Activated CD4-positive, alpha-beta memory T cell treated with anti-CD3 and anti-CD28 coated beads for 36 hours (primary cell): ENCODE results near the gene MRPL21. TPM values are rescaled to one million over a fixed set of nuclear protein-coding genes. Genes with fewer than 3 reads are reported as not detected.

Experiments
- CTCF ChIA-PET: fragments of 350-600 bp; sonication (Branson Sonifier 250); formaldehyde crosslinking; loops from one replicate; lab custom pipeline; 2021; ENCODE audit warnings: antibody characterized with exemption, inconsistent platforms; lab: Charles Lee
- POLR2A ChIA-PET: fragments of 350-600 bp; sonication (Branson Sonifier 250); formaldehyde crosslinking; loops from one replicate; lab custom pipeline; 2021; ENCODE audit warnings: antibody characterized with exemption; lab: Charles Lee
- DNase-seq: peaks from one replicate; pipeline ENCODE4 v3.0.0-alpha.2; 2020
- H3K27ac Mint-ChIP-seq: one replicate; pipeline ENCODE4 v1.8.0; 2021; ENCODE audit warnings: mixed read lengths
- H3K27me3 Mint-ChIP-seq: one replicate; pipeline ENCODE4 v1.8.0; 2021; ENCODE audit warnings: mixed read lengths
- H3K36me3 Mint-ChIP-seq: one replicate; pipeline ENCODE4 v1.8.0; 2021; ENCODE audit warnings: mixed read lengths
- H3K4me1 Mint-ChIP-seq: one replicate; pipeline ENCODE4 v1.8.0; 2021; ENCODE audit warnings: low read depth, mixed read lengths
- H3K4me3 Mint-ChIP-seq: one replicate; pipeline ENCODE4 v1.8.0; 2021; ENCODE audit warnings: mild to moderate bottlenecking, mixed read lengths
- H3K9me3 Mint-ChIP-seq: one replicate; pipeline ENCODE4 v1.8.0; 2021; ENCODE audit warnings: mixed read lengths
- intact Hi-C: fragments of 100-400 bp; cut with micrococcal nuclease; formaldehyde crosslinking; loops from one replicate; pipeline ENCODE4 v1.15.1; 2023
- total RNA-seq, 2 experiments: library from RNA; stranded (reverse); gene quantifications; one replicate each; pipeline ENCODE4 v1.2.3, GENCODE V29; 2021

MRPL21 gene
- total RNA-seq, result 10 to 100 TPM; 80.7 to 86.0 TPM

- peaks cover 20% of the 10 kb centered on the region for H3K36me3 Mint-ChIP-seq
- peak within 1 kb of the TSS; percentile 91 for H3K4me3 Mint-ChIP-seq
- POLR2A ChIA-PET, result interaction anchor here (0.5 kb wide), 1 partner anchor 60 kb away, joined by 3 read pairs; no protein-coding TSS in a partner anchor
- H3K27ac Mint-ChIP-seq, result peak within 1 kb of the TSS; percentile 74
- H3K9me3 Mint-ChIP-seq, result no peaks in the 10 kb centered on the region
- CTCF ChIA-PET, result interaction anchor here (0.6 to 0.9 kb wide), 2 partner anchors 184 to 1833 kb away, joined by 3 read pairs; no protein-coding TSS in a partner anchor
- peaks cover 37% of the 10 kb centered on the region for H3K4me1 Mint-ChIP-seq
- no peaks in the 10 kb centered on the region for H3K27me3 Mint-ChIP-seq
- intact Hi-C loops, result loop anchor here (2.0 kb wide), 1 partner anchor 145 kb away; the partner anchor contains the start of gene TPCN2
- peak; percentile 91 for DNase-seq
Observed at GRCh38 chr11:68903288-68904247, at the start of gene MRPL21, which contains the start of gene IGHMBP2. MRPL21 (minus strand) TSS chr11:68903832; CDS start chr11:68903810, 22 bp downstream. IGHMBP2 (plus strand) TSS chr11:68903891; CDS start chr11:68903953, 62 bp downstream.

GRCh38 chr11:68950762-68951161 lies 47.1 kb upstream of the MRPL21 start:
- CTCF ChIA-PET, result interaction anchor here (0.6 kb wide), 1 partner anchor 353 kb away, joined by 3 read pairs; no protein-coding TSS in a partner anchor
- H3K9me3 Mint-ChIP-seq, result no peaks in the 10 kb centered on the region
- no peaks in the 10 kb centered on the region for H3K4me1 Mint-ChIP-seq
- intact Hi-C loops, result no loop called here
- POLR2A ChIA-PET, result no interaction called here
- H3K4me3 Mint-ChIP-seq, result no peak overlapping the region
- H3K27ac Mint-ChIP-seq, result no peak overlapping the region
- no peaks in the 10 kb centered on the region for H3K27me3 Mint-ChIP-seq
- DNase-seq, result no peak
- H3K36me3 Mint-ChIP-seq, result no peaks in the 10 kb centered on the region

GRCh38 chr11:68950270-68950669 lies 46.6 kb upstream of the MRPL21 start:
- Mint-ChIP-seq H3K9me3 (no peaks in the 10 kb centered on the region), H3K36me3 (no peaks in the 10 kb centered on the region), H3K4me1 (no peaks in the 10 kb centered on the region), H3K4me3 (no peak overlapping the region), H3K27ac (no peak overlapping the region), H3K27me3 (no peaks in the 10 kb centered on the region)
- DNase-seq, result no peak
- intact Hi-C loops, result no loop called here
- ChIA-PET CTCF (interaction anchor here (0.6 kb wide), 1 partner anchor 354 kb away, joined by 3 read pairs; no protein-coding TSS in a partner anchor), POLR2A (no interaction called here)

- DNase-seq, result no peak
- ChIA-PET CTCF (no interaction called here), POLR2A (interaction anchor here (1.2 kb wide), 1 partner anchor 8 kb away, joined by 3 read pairs; no protein-coding TSS in a partner anchor)
- no peaks in the 10 kb centered on the region for H3K36me3 Mint-ChIP-seq
- H3K27me3 Mint-ChIP-seq, result no peaks in the 10 kb centered on the region
- no peaks in the 10 kb centered on the region for H3K4me1 Mint-ChIP-seq
- no peak overlapping the region for H3K4me3 Mint-ChIP-seq
- H3K27ac Mint-ChIP-seq, result no peak overlapping the region
- intact Hi-C loops, result no loop called here
- H3K9me3 Mint-ChIP-seq, result no peaks in the 10 kb centered on the region
Observed at GRCh38 chr11:68948935-68949334, 45.3 kb upstream of the MRPL21 start.

GRCh38 chr11:68948496-68948895 lies 44.9 kb upstream of the MRPL21 start:
- DNase-seq, result no peak
- ChIA-PET CTCF (no interaction called here), POLR2A (interaction anchor here (1.2 kb wide), 1 partner anchor 9 kb away, joined by 3 read pairs; no protein-coding TSS in a partner anchor)
- Mint-ChIP-seq H3K27ac (no peak overlapping the region), H3K9me3 (no peaks in the 10 kb centered on the region), H3K4me3 (no peak overlapping the region), H3K27me3 (no peaks in the 10 kb centered on the region), H3K36me3 (no peaks in the 10 kb centered on the region), H3K4me1 (no peaks in the 10 kb centered on the region)
- intact Hi-C loops, result no loop called here

GRCh38 chr11:68947151-68947550 lies 43.5 kb upstream of the MRPL21 start:
- Mint-ChIP-seq H3K27ac (no peak overlapping the region), H3K9me3 (no peaks in the 10 kb centered on the region), H3K4me3 (no peak overlapping the region), H3K4me1 (no peaks in the 10 kb centered on the region), H3K27me3 (no peaks in the 10 kb centered on the region), H3K36me3 (no peaks in the 10 kb centered on the region)
- intact Hi-C loops, result no loop called here
- POLR2A ChIA-PET, result no interaction called here
- DNase-seq, result no peak
- CTCF ChIA-PET, result no interaction called here

GRCh38 chr11:68946416-68947090 lies 42.9 kb upstream of the MRPL21 start:
- Mint-ChIP-seq H3K27me3 (no peaks in the 10 kb centered on the region), H3K9me3 (no peaks in the 10 kb centered on the region), H3K27ac (no peak overlapping the region), H3K36me3 (no peaks in the 10 kb centered on the region), H3K4me3 (no peak overlapping the region), H3K4me1 (no peaks in the 10 kb centered on the region)
- DNase-seq, result no peak
- ChIA-PET CTCF (no interaction called here), POLR2A (no interaction called here)
- intact Hi-C loops, result no loop called here

- POLR2A ChIA-PET, result no interaction called here
- no peak for DNase-seq
- CTCF ChIA-PET, result no interaction called here
- Mint-ChIP-seq H3K27ac (no peak overlapping the region), H3K4me3 (no peak overlapping the region), H3K27me3 (no peaks in the 10 kb centered on the region), H3K4me1 (no peaks in the 10 kb centered on the region), H3K36me3 (peaks cover 6% of the 10 kb centered on the region), H3K9me3 (no peaks in the 10 kb centered on the region)
- intact Hi-C loops, result no loop called here
Observed at GRCh38 chr11:68942751-68943271, 39.2 kb upstream of the MRPL21 start.

GRCh38 chr11:68942095-68942620 lies 38.5 kb upstream of the MRPL21 start:
- H3K9me3 Mint-ChIP-seq, result no peaks in the 10 kb centered on the region
- no peak overlapping the region for H3K27ac Mint-ChIP-seq
- ChIA-PET POLR2A (no interaction called here), CTCF (no interaction called here)
- DNase-seq, result no peak
- intact Hi-C loops, result no loop called here
- peaks cover 7% of the 10 kb centered on the region for H3K36me3 Mint-ChIP-seq
- no peaks in the 10 kb centered on the region for H3K4me1 Mint-ChIP-seq
- no peak overlapping the region for H3K4me3 Mint-ChIP-seq
- no peaks in the 10 kb centered on the region for H3K27me3 Mint-ChIP-seq

- no peaks in the 10 kb centered on the region for H3K4me1 Mint-ChIP-seq
- H3K4me3 Mint-ChIP-seq, result no peak overlapping the region
- CTCF ChIA-PET, result no interaction called here
- POLR2A ChIA-PET, result no interaction called here
- H3K36me3 Mint-ChIP-seq, result peaks cover 7% of the 10 kb centered on the region
- H3K27me3 Mint-ChIP-seq, result no peaks in the 10 kb centered on the region
- H3K27ac Mint-ChIP-seq, result no peak overlapping the region
- no peaks in the 10 kb centered on the region for H3K9me3 Mint-ChIP-seq
- DNase-seq, result no peak
- intact Hi-C loops, result no loop called here
Observed at GRCh38 chr11:68941324-68942094, 37.9 kb upstream of the MRPL21 start.

GRCh38 chr11:68940651-68941323 lies 37.2 kb upstream of the MRPL21 start:
- intact Hi-C loops, result no loop called here
- H3K27ac Mint-ChIP-seq, result no peak overlapping the region
- CTCF ChIA-PET, result no interaction called here
- POLR2A ChIA-PET, result no interaction called here
- H3K4me1 Mint-ChIP-seq, result no peaks in the 10 kb centered on the region
- H3K4me3 Mint-ChIP-seq, result no peak overlapping the region
- H3K27me3 Mint-ChIP-seq, result no peaks in the 10 kb centered on the region
- no peaks in the 10 kb centered on the region for H3K9me3 Mint-ChIP-seq
- no peak for DNase-seq
- peaks cover 7% of the 10 kb centered on the region for H3K36me3 Mint-ChIP-seq
